K562 (cell line): ENCODE data around the gene UBR3. TPM values are rescaled to one million over a fixed set of nuclear protein-coding genes. Genes with fewer than 3 reads are reported as not detected.
A peak's percentile ranks its signal among the peaks of the same experiment; 100 is the strongest.

Experiments
- ATAC-seq: fragments of 200-7000 bp; cut with Tn5 transposase; 3 replicates; pipeline ENCODE4 v1.9.1; 2020; ENCODE audit warnings: moderate library complexity
- BruUV-seq: library from RNA; stranded (reverse); fragments of 400-500 nt; replicated peaks from 2 replicates; lab custom pipeline; 2021; lab: Mats Ljungman, UMichigan
- CTCF ChIA-PET: fragments of 300-600 bp; formaldehyde crosslinking; extraction: SDS; loops from one replicate; lab custom pipeline; 2021; ENCODE audit warnings: low intra/inter-chr PET ratio; lab: Yijun Ruan, JAX
- POLR2A ChIA-PET: fragments of 300-600, 350-650 bp; sonication (Branson Sonifier 250); formaldehyde crosslinking; extraction: SDS; loops from one replicate; lab custom pipeline; 2021; ENCODE audit warnings: antibody characterized with exemption, inconsistent platforms; lab: Yijun Ruan, JAX
- DNase-seq, 4 experiments: peaks; one replicate each; pipeline versions ENCODE4 v3.0.0 to v3.0.0-alpha.2; 2011 to 2018; ENCODE audit warnings: low spot score in 3 of 4, mixed read lengths in 3 of 4; ENCODE audit errors: extremely low read depth in 1 of 4
- FAIRE-seq: peaks from 2 replicates; lab custom pipeline; 2011; peaks lifted over from hg19 to GRCh38; lab: Jason Lieb, UNC
- H2AFZ ChIP-seq: 2 replicates; pipeline ENCODE4 v1.6.0; 2011; ENCODE audit warnings: low read depth, low read length, control low read depth, inconsistent platforms
- H3K27ac ChIP-seq: fragments of 200-600 bp; 3 replicates; pipeline ENCODE4 v1.8.0; 2011; ENCODE audit warnings: low read depth, mild to moderate bottlenecking, control low read depth, inconsistent platforms, low read length, moderate library complexity, mixed read lengths; ENCODE audit errors: extremely low read depth
- H3K27me3 ChIP-seq, 2 experiments: fragments of 300-600 bp in 1 of 2; 2 replicates in 1 of 2; 3 replicates in 1 of 2; pipeline versions ENCODE4 v1.6.0 to v1.8.0; 2011; ENCODE audit warnings: inconsistent platforms in 2 of 2, low read length in 2 of 2, mild to moderate bottlenecking in 1 of 2, mixed read lengths in 1 of 2, moderate library complexity in 1 of 2; ENCODE audit not compliant: control insufficient read depth in 2 of 2, insufficient read depth in 2 of 2
- H3K36me3 ChIP-seq: fragments of 300-600 bp; 3 replicates; pipeline ENCODE4 v1.8.0; 2011; ENCODE audit warnings: mild to moderate bottlenecking, low read length, inconsistent platforms; ENCODE audit not compliant: control insufficient read depth, insufficient read depth
- H3K4me1 ChIP-seq, 2 experiments: fragments of 200-600 bp in 1 of 2; replicated peaks in 1 of 2; 2 replicates in 1 of 2; 3 replicates in 1 of 2; pipeline versions ENCODE4 v1.5.1 to v1.8.0; 2011; ENCODE audit warnings: inconsistent platforms in 2 of 2, low read length in 2 of 2, mild to moderate bottlenecking in 1 of 2, mixed read lengths in 1 of 2, moderate library complexity in 1 of 2; ENCODE audit not compliant: control insufficient read depth in 2 of 2, insufficient read depth in 2 of 2
- H3K4me2 ChIP-seq: 2 replicates; pipeline ENCODE4 v1.6.1; 2011; ENCODE audit warnings: low read length, control low read depth, inconsistent platforms, mixed read lengths; ENCODE audit not compliant: insufficient read depth
- H3K4me3 ChIP-seq: fragments of 200-600 bp; sonication (generic), shearing (Covaris generic); 2 replicates; pipeline ENCODE4 v1.5.1; 2016; ENCODE audit warnings: control low read depth, inconsistent platforms
- H3K79me2 ChIP-seq: fragments of 200-600 bp; 3 replicates; pipeline ENCODE4 v1.8.0; 2011; ENCODE audit warnings: low read length, inconsistent platforms; ENCODE audit not compliant: control insufficient read depth, insufficient read depth
- H3K9ac ChIP-seq, 2 experiments: 2 replicates each; pipeline versions ENCODE4 v1.6.0 to v1.6.1; 2011; ENCODE audit warnings: low read depth in 2 of 2, low read length in 2 of 2, control low read depth in 1 of 2, inconsistent platforms in 1 of 2, mild to moderate bottlenecking in 1 of 2, mixed read lengths in 1 of 2; ENCODE audit not compliant: insufficient read depth in 1 of 2
- H3K9me1 ChIP-seq: one replicate; pipeline ENCODE4 v1.6.0; 2011; ENCODE audit warnings: inconsistent platforms, mild to moderate bottlenecking, low read length, moderate library complexity; ENCODE audit not compliant: control insufficient read depth, insufficient read depth
- H3K9me3 ChIP-seq: replicated peaks from 2 replicates; pipeline ENCODE4 v1.5.1; 2011; ENCODE audit warnings: low read depth, low read length, inconsistent platforms; ENCODE audit not compliant: control insufficient read depth, insufficient read depth
- H4K20me1 ChIP-seq: replicated peaks from 2 replicates; pipeline ENCODE4 v1.6.1; 2011; ENCODE audit warnings: low read length, inconsistent platforms, mixed read lengths; ENCODE audit not compliant: control insufficient read depth, insufficient read depth
- POLR2A ChIP-seq: fragments of 450-650 bp; conservative IDR thresholded peaks from 2 replicates; pipeline ENCODE4 v1.6.1; 2016
- POLR2AphosphoS2 ChIP-seq: IDR thresholded peaks from 2 replicates; pipeline ENCODE4 v1.6.1; 2012; ENCODE audit warnings: low read length, improper control_type of control experiment
- SIX5 ChIP-seq, 2 experiments: IDR thresholded peaks; 2 replicates each; pipeline ENCODE4 v1.6.1; 2011; ENCODE audit warnings: low read length in 2 of 2, borderline replicate concordance in 1 of 2, low read depth in 1 of 2, mild to moderate bottlenecking in 1 of 2, moderate library complexity in 1 of 2; ENCODE audit not compliant: insufficient read depth in 1 of 2
- WGBS: fragments of 100-300 bp; shearing (Covaris generic); methylation state at CpG from one replicate; pipeline ENCODE4 v1.1.6; 2016; ENCODE audit warnings: low coverage, mixed read lengths; ENCODE audit not compliant: insufficient coverage; ENCODE audit errors: missing lambda C conversion rate; 5-methylcytosine and 5-hydroxymethylcytosine counted together
- in situ Hi-C: fragments of 300-500 bp; cut with MboI; formaldehyde crosslinking; loops from 4 replicates; pipeline ENCODE4 v1.15.0; 2018; ENCODE audit warnings: inconsistent platforms, mixed read lengths
- intact Hi-C: fragments of 100-400 bp; cut with micrococcal nuclease; formaldehyde crosslinking; loops from 2 replicates; pipeline ENCODE4 v1.14.2; 2022
- polyA plus RNA-seq, 8 experiments: library from polyadenylated mRNA; depleted of rRNA in 4 of 8; stranded (reverse) in 5 of 8; unstranded in 3 of 8; fragments of >200 nt; fragmentation: Nextera tagmentation in 2 of 8; fragmentation: Illumina TruSeq in 1 of 8; extraction: Ambion mirVana in 2 of 8; extraction: Trizol in 1 of 8; gene quantifications; 2 replicates each; pipeline versions ENCODE4 v1.2.1 to v1.2.3, GENCODE V29; 2011 to 2014; ENCODE audit warnings: inconsistent platforms in 1 of 8, missing spikeins in 1 of 8
- total RNA-seq, 7 experiments: library from RNA; depleted of rRNA in 6 of 7; stranded (reverse); fragments of >200 nt in 6 of 7; fragmentation: Illumina TruSeq in 2 of 7; extraction: Trizol in 2 of 7; gene quantifications; 2 replicates each; pipeline versions ENCODE4 v1.2.1 to v1.2.3, GENCODE V29; 2011 to 2021; ENCODE audit warnings: low replicate concordance in 1 of 7
- TF ChIP-seq, protein P1 (sequence below): sonication (generic); formaldehyde crosslinking; IDR thresholded peaks from 2 replicates; pipeline ENCODE4 v1.8.1; 2022; ENCODE audit warnings: missing genetic modification reagents

UBR3 gene
- total and polyA plus RNA-seq, 9 of the 15 experiments (the other 6 are each of a cell fraction or from before 2014, with no cell fraction given): 14.4 to 63.5 (median 40.4) TPM

GRCh38 chr2:170086751-170087412 is 259.6 kb downstream of the UBR3 start:
- no peaks in the 10 kb centered on the region for H3K27me3 ChIP-seq
- POLR2A ChIA-PET: interaction anchor here (0.6 kb wide), 1 partner anchor 381 kb away, joined by 5 read pairs; no protein-coding TSS in a partner anchor
- 68% methylated on average over 2 of the region's 2 CpGs for WGBS
- no TSS peak for BruUV-seq
- no peaks in the 10 kb centered on the region for H3K79me2 ChIP-seq
- H4K20me1 ChIP-seq: no peaks in the 10 kb centered on the region
- intact Hi-C loops (no loop called here), in situ Hi-C loops (no loop called here)
- CTCF ChIA-PET: interaction anchor here (0.6 kb wide), 1 partner anchor 11 kb away, joined by 4 read pairs; no protein-coding TSS in a partner anchor
- no peak overlapping the region for H3K4me2 ChIP-seq
- no peak overlapping the region for H3K9ac ChIP-seq
- ATAC-seq (no peak), DNase-seq (no peak), FAIRE-seq (no peak)
- TF ChIP-seq, protein P1, sequence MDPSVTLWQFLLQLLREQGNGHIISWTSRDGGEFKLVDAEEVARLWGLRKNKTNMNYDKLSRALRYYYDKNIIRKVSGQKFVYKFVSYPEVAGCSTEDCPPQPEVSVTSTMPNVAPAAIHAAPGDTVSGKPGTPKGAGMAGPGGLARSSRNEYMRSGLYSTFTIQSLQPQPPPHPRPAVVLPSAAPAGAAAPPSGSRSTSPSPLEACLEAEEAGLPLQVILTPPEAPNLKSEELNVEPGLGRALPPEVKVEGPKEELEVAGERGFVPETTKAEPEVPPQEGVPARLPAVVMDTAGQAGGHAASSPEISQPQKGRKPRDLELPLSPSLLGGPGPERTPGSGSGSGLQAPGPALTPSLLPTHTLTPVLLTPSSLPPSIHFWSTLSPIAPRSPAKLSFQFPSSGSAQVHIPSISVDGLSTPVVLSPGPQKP (CRISPR knock-in tag): no peak
- TF ChIP-seq SIX5 (IDR thresholded peaks at IDR 0.05; ENCODE audit: borderline replicate concordance in 1 of 2, insufficient read depth in 1 of 2, low read depth in 1 of 2, low read length in 2 of 2) (no peak), POLR2A (peak; percentile 29; the same call in 1 of the 2 replicates), POLR2AphosphoS2 (peak; percentile 31; the same call in 1 of the 2 replicates)
- H3K27ac ChIP-seq: no peak overlapping the region
- H3K4me3 ChIP-seq: no peak overlapping the region
- H2AFZ ChIP-seq: no peak overlapping the region
- peaks cover 0 to 23% of the 10 kb centered on the region in 2 experiments; a peak in 3 of 5 replicates for H3K4me1 ChIP-seq
- H3K36me3 ChIP-seq: peaks cover 15% of the 10 kb centered on the region; the same call in 1 of the 3 replicates
- H3K9me3 ChIP-seq: no peaks in the 10 kb centered on the region
- no peaks in the 10 kb centered on the region for H3K9me1 ChIP-seq
